Neural cell (in vitro differentiated cells): ENCODE results near the gene FAM20B. TPM values are rescaled to one million over a fixed set of nuclear protein-coding genes. Genes with fewer than 3 reads are reported as not detected.

Source experiments
- H2AFZ ChIP-seq: fragments of 200-600, 300-800 bp; sonication (generic), shearing (Covaris generic); 2 replicates; pipeline ENCODE4 v1.6.0; 2014; ENCODE audit warnings: low read depth, mild to moderate bottlenecking, antibody characterized with exemption, low read length, moderate library complexity
- H3F3A ChIP-seq: fragments of 200-600 bp; shearing (Covaris generic); 2 replicates; pipeline ENCODE4 v1.6.1; 2016; ENCODE audit warnings: mild to moderate bottlenecking, moderate library complexity, mixed read lengths, antibody characterized with exemption, low read length; ENCODE audit not compliant: insufficient read depth, poor library complexity, severe bottlenecking
- H3K27ac ChIP-seq: fragments of 200-600, 300-800 bp; sonication (generic), shearing (Covaris generic); 2 replicates; pipeline ENCODE4 v1.5.1; 2014; ENCODE audit warnings: mild to moderate bottlenecking, low read length, moderate library complexity
- H3K27me3 ChIP-seq: fragments of 300-800, 200-600 bp; sonication (generic), shearing (Covaris generic); 2 replicates; pipeline ENCODE4 v1.6.0; 2014; ENCODE audit warnings: mild to moderate bottlenecking, low read depth, low read length, moderate library complexity; ENCODE audit not compliant: insufficient read depth
- H3K36me3 ChIP-seq: fragments of 300-800, 200-600 bp; sonication (generic), shearing (Covaris generic); 2 replicates; pipeline ENCODE4 v1.5.1; 2014; ENCODE audit warnings: mild to moderate bottlenecking, antibody characterized with exemption, low read length, moderate library complexity; ENCODE audit not compliant: insufficient read depth
- H3K4me2 ChIP-seq: fragments of 300-800, 200-600 bp; sonication (generic), shearing (Covaris generic); 2 replicates; pipeline ENCODE4 v1.6.0; 2014; ENCODE audit warnings: mild to moderate bottlenecking, low read length
- H3K4me3 ChIP-seq: fragments of 300-800, 200-600 bp; sonication (generic), shearing (Covaris generic); 2 replicates; pipeline ENCODE4 v1.5.1; 2014; ENCODE audit warnings: mild to moderate bottlenecking, low read length, moderate library complexity
- H3K79me2 ChIP-seq: fragments of 200-600 bp; shearing (Covaris generic); replicated peaks from 2 replicates; pipeline ENCODE4 v1.6.0; 2014; ENCODE audit warnings: mild to moderate bottlenecking, low read length, moderate library complexity; ENCODE audit not compliant: insufficient read depth
- H3K9ac ChIP-seq: fragments of 300-800, 200-600 bp; sonication (generic), shearing (Covaris generic); 2 replicates; pipeline ENCODE4 v1.6.1; 2016; ENCODE audit warnings: mild to moderate bottlenecking, low read length, mixed read lengths
- H3K9me2 ChIP-seq: fragments of 200-600 bp; shearing (Covaris generic); 2 replicates; pipeline ENCODE4 v1.6.1; 2016; ENCODE audit warnings: mild to moderate bottlenecking, low read length, mixed read lengths; ENCODE audit not compliant: insufficient read depth
- H3K9me3 ChIP-seq: fragments of 200-600, 300-800 bp; sonication (generic), shearing (Covaris generic); 2 replicates; pipeline ENCODE4 v1.6.1; 2016; ENCODE audit warnings: mild to moderate bottlenecking, mixed run types, low read length, moderate library complexity, mixed read lengths
- H4K20me1 ChIP-seq: fragments of 200-600 bp; shearing (Covaris generic); 2 replicates; pipeline ENCODE4 v1.6.1; 2016; ENCODE audit warnings: mild to moderate bottlenecking, mixed run types; ENCODE audit not compliant: insufficient read depth
- CTCF ChIP-seq: fragments of 450-650 bp; IDR thresholded peaks from 2 replicates; pipeline ENCODE4 v1.5.1; 2014; ENCODE audit warnings: antibody characterized with exemption, mild to moderate bottlenecking, moderate library complexity; ENCODE audit not compliant: poor library complexity, severe bottlenecking
- EP300 ChIP-seq: fragments of 450-650 bp; conservative IDR thresholded peaks from 2 replicates; pipeline ENCODE4 v1.6.1; 2014; ENCODE audit warnings: antibody characterized with exemption, mild to moderate bottlenecking, moderate library complexity; ENCODE audit not compliant: poor library complexity, severe bottlenecking
- EZH2 ChIP-seq: fragments of 200-600, 300-800 bp; shearing (Covaris generic), sonication (generic); IDR thresholded peaks from 2 replicates; pipeline ENCODE4 v1.6.1; 2014; ENCODE audit warnings: antibody characterized with exemption, low read length, borderline replicate concordance, mild to moderate bottlenecking; ENCODE audit not compliant: insufficient read depth, poor library complexity, severe bottlenecking
- MXI1 ChIP-seq: fragments of 450-650 bp; conservative IDR thresholded peaks from 2 replicates; pipeline ENCODE4 v1.6.1; 2014; ENCODE audit warnings: antibody characterized with exemption, mild to moderate bottlenecking; ENCODE audit not compliant: poor library complexity, severe bottlenecking
- POLR2AphosphoS5 ChIP-seq: IDR thresholded peaks from 2 replicates; pipeline ENCODE4 v1.6.1; 2012
- RAD21 ChIP-seq: fragments of 450-650 bp; conservative IDR thresholded peaks from 2 replicates; pipeline ENCODE4 v1.6.1; 2014; ENCODE audit warnings: antibody characterized with exemption, mild to moderate bottlenecking, moderate library complexity
- REST ChIP-seq: IDR thresholded peaks from 2 replicates; pipeline ENCODE4 v1.6.1; 2012; ENCODE audit warnings: borderline replicate concordance
- SMC3 ChIP-seq: fragments of 450-650 bp; conservative IDR thresholded peaks from 2 replicates; pipeline ENCODE4 v1.6.1; 2014; ENCODE audit warnings: antibody characterized with exemption, mild to moderate bottlenecking, moderate library complexity; ENCODE audit not compliant: poor library complexity
- TAF1 ChIP-seq: IDR thresholded peaks from 2 replicates; pipeline ENCODE4 v1.6.1; 2012; ENCODE audit warnings: low read depth
- polyA plus RNA-seq: library from polyadenylated mRNA; depleted of rRNA; stranded (reverse); fragments of >200 nt; gene quantifications from 2 replicates; pipeline ENCODE4 v1.2.3, GENCODE V29; 2014

Gene FAM20B
- polyA plus RNA-seq, 1 donor from 2014 or later, result 25.1 TPM

GRCh38 chr1:179055937-179056336, 30.2 kb downstream of the FAM20B start:
- Histone ChIP-seq H3K4me3 (no peak overlapping the region), H3K79me2 (no peaks in the 10 kb centered on the region), H3K9me3 (no peaks in the 10 kb centered on the region), H3K9me2 (no peaks in the 10 kb centered on the region), H3K9ac (no peak overlapping the region), H3K27me3 (no peaks in the 10 kb centered on the region), H3F3A (no peaks in the 10 kb centered on the region), H3K27ac (no peak overlapping the region), H4K20me1 (no peaks in the 10 kb centered on the region), H2AFZ (no peak overlapping the region), H3K36me3 (no peaks in the 10 kb centered on the region), H3K4me2 (no peak overlapping the region)
- TF ChIP-seq REST, result no peak
- no peak for TF ChIP-seq SMC3
- no peak for TF ChIP-seq MXI1
- no peak for TF ChIP-seq EP300
- TF ChIP-seq RAD21, result no peak
- no peak for TF ChIP-seq TAF1
- TF ChIP-seq EZH2, result no peak
- TF ChIP-seq POLR2AphosphoS5, result no peak
- TF ChIP-seq CTCF, result no peak

GRCh38 chr1:179058487-179059483, 33.1 kb downstream of the FAM20B start:
- Histone ChIP-seq H3K27ac (no peak overlapping the region), H3K9me3 (no peaks in the 10 kb centered on the region), H3K79me2 (no peaks in the 10 kb centered on the region), H3F3A (no peaks in the 10 kb centered on the region), H3K9me2 (no peaks in the 10 kb centered on the region), H3K4me2 (no peak overlapping the region), H3K36me3 (no peaks in the 10 kb centered on the region), H3K4me3 (no peak overlapping the region), H3K27me3 (no peaks in the 10 kb centered on the region), H2AFZ (no peak overlapping the region), H4K20me1 (no peaks in the 10 kb centered on the region), H3K9ac (no peak overlapping the region)
- no peak for TF ChIP-seq SMC3
- no peak for TF ChIP-seq REST
- TF ChIP-seq MXI1, result no peak
- no peak for TF ChIP-seq TAF1
- TF ChIP-seq EZH2, result no peak
- TF ChIP-seq RAD21, result no peak
- no peak for TF ChIP-seq CTCF
- no peak for TF ChIP-seq POLR2AphosphoS5
- no peak for TF ChIP-seq EP300
